CD4-positive, CD25-positive, alpha-beta regulatory T cell (primary cell): ENCODE data around the gene SPATA31E1. TPM values are rescaled to one million over a fixed set of nuclear protein-coding genes. Genes with fewer than 3 reads are reported as not detected.
"Not testable (repeated sequence)": the region's sequence is repeated elsewhere in the genome, so short reads cannot be mapped to it uniquely, and the experiment has no call there.

Experiments used
- ATAC-seq, 2 donors: fragments of 150-1000 bp; cut with Tn5 transposase; one replicate each; pipeline ENCODE4 v1.10.0; 2021; ENCODE audit warnings: low read depth in 2 of 2, moderate number of reproducible peaks in 2 of 2, moderate library complexity in 1 of 2
- DNase-seq, 3 donors: peaks; one replicate each; pipeline versions ENCODE4 v3.0.0 to v3.0.0-alpha.2; 2012 to 2022; ENCODE audit warnings: mixed read lengths in 1 of 3
- H3K27ac ChIP-seq: one replicate; pipeline ENCODE4 v1.7.0; 2013; ENCODE audit warnings: mild to moderate bottlenecking, low read length; ENCODE audit not compliant: insufficient read depth, poor library complexity, severe bottlenecking
- H3K27me3 ChIP-seq: one replicate; pipeline ENCODE4 v1.7.0; 2013; ENCODE audit warnings: low read length; ENCODE audit not compliant: control insufficient read depth, insufficient read depth
- H3K36me3 ChIP-seq: one replicate; pipeline ENCODE4 v1.7.0; 2013; ENCODE audit warnings: mild to moderate bottlenecking, low read length, moderate library complexity; ENCODE audit not compliant: control insufficient read depth, insufficient read depth
- H3K4me1 ChIP-seq: 2 replicates; pipeline ENCODE4 v1.7.0; 2013; ENCODE audit warnings: mild to moderate bottlenecking, low read length; ENCODE audit not compliant: insufficient read depth, control insufficient read depth, poor library complexity, severe bottlenecking
- H3K4me3 ChIP-seq: one replicate; pipeline ENCODE4 v1.7.0; 2013; ENCODE audit warnings: low read depth, mild to moderate bottlenecking, low read length, moderate library complexity
- H3K9me3 ChIP-seq, 2 experiments: 1 replicate in 1 of 2; 2 replicates in 1 of 2; pipeline ENCODE4 v1.7.0; 2013; ENCODE audit warnings: low read length in 2 of 2, mild to moderate bottlenecking in 1 of 2, moderate library complexity in 1 of 2; ENCODE audit not compliant: control insufficient read depth in 2 of 2
- H3K27ac Mint-ChIP-seq, 3 donors: one replicate each; pipeline ENCODE4 v1.8.0; 2020 to 2022; ENCODE audit warnings: mild to moderate bottlenecking in 3 of 3, mixed read lengths in 3 of 3, moderate library complexity in 2 of 3
- H3K27me3 Mint-ChIP-seq: one replicate; pipeline ENCODE4 v1.8.0; 2022; ENCODE audit warnings: mild to moderate bottlenecking, mixed read lengths
- H3K36me3 Mint-ChIP-seq: one replicate; pipeline ENCODE4 v1.8.0; 2020; ENCODE audit warnings: mixed read lengths
- H3K4me1 Mint-ChIP-seq, 4 donors: one replicate each; pipeline ENCODE4 v1.8.0; 2020 to 2022; ENCODE audit warnings: mixed read lengths in 4 of 4, mild to moderate bottlenecking in 1 of 4
- H3K4me3 Mint-ChIP-seq, 4 donors: one replicate each; pipeline ENCODE4 v1.8.0; 2020 to 2022; ENCODE audit warnings: mild to moderate bottlenecking in 4 of 4, mixed read lengths in 4 of 4, moderate library complexity in 3 of 4
- H3K9me3 Mint-ChIP-seq, 7 donors: one replicate each; pipeline ENCODE4 v1.8.0; 2020 to 2022; ENCODE audit warnings: mixed read lengths in 7 of 7, mild to moderate bottlenecking in 3 of 7, moderate library complexity in 2 of 7
- polyA plus RNA-seq, 4 donors: library from polyadenylated mRNA; unstranded; fragments of 300-500 nt; fragmentation: Illumina TruSeq; gene quantifications; one replicate each; pipeline ENCODE4 v1.2.3, GENCODE V29; 2021
- total RNA-seq: library from RNA; stranded (reverse); gene quantifications from one replicate; pipeline ENCODE4 v1.2.3, GENCODE V29; 2022

The SPATA31E1 gene
- total and polyA plus RNA-seq, 5 donors from 2014 or later, result not detected

GRCh38 chr9:87894998-87895625 lies 12.4 kb downstream of the SPATA31E1 start:
- peaks cover 0 to 8% (median 0%) of the 10 kb centered on the region in 4 donors for H3K4me1 Mint-ChIP-seq
- H3K4me3 ChIP-seq, result no peak overlapping the region
- H3K4me3 Mint-ChIP-seq, result no peak overlapping the region
- H3K9me3 ChIP-seq, result no peaks in the 10 kb centered on the region
- no peak for DNase-seq
- H3K36me3 Mint-ChIP-seq, result no peaks in the 10 kb centered on the region
- ATAC-seq, result no peak
- H3K27me3 ChIP-seq, result peaks cover 3% of the 10 kb centered on the region
- H3K27me3 Mint-ChIP-seq, result peaks cover 33% of the 10 kb centered on the region
- H3K27ac Mint-ChIP-seq, result no peak overlapping the region
- H3K36me3 ChIP-seq, result no peaks in the 10 kb centered on the region
- no peaks in the 10 kb centered on the region for H3K4me1 ChIP-seq
- no peak overlapping the region for H3K27ac ChIP-seq
- H3K9me3 Mint-ChIP-seq, result peaks cover 0 to 5% (median 4%) of the 10 kb centered on the region in 7 donors

- peaks cover 3% of the 10 kb centered on the region for H3K27me3 ChIP-seq
- ATAC-seq (no peak), DNase-seq (no peak)
- H3K27ac ChIP-seq, result no peak overlapping the region
- no peak overlapping the region for H3K4me3 ChIP-seq
- Mint-ChIP-seq H3K4me3 (no peak overlapping the region), H3K36me3 (no peaks in the 10 kb centered on the region), H3K4me1 (peaks cover 0 to 8% (median 0%) of the 10 kb centered on the region in 4 donors), H3K27me3 (peaks cover 29% of the 10 kb centered on the region), H3K9me3 (peaks cover 0 to 13% (median 4%) of the 10 kb centered on the region in 7 donors), H3K27ac (no peak overlapping the region)
- H3K36me3 ChIP-seq, result no peaks in the 10 kb centered on the region
- H3K9me3 ChIP-seq, result no peaks in the 10 kb centered on the region
- H3K4me1 ChIP-seq, result no peaks in the 10 kb centered on the region
Measured at GRCh38 chr9:87896891-87897290, 14.2 kb downstream of the SPATA31E1 start.

- Mint-ChIP-seq H3K4me3 (no peak overlapping the region), H3K4me1 (peaks cover 0 to 4% (median 0%) of the 10 kb centered on the region in 4 donors), H3K27ac (no peak overlapping the region), H3K9me3 (peaks cover 0 to 19% (median 4%) of the 10 kb centered on the region in 7 donors), H3K27me3 (peaks cover 29% of the 10 kb centered on the region), H3K36me3 (no peaks in the 10 kb centered on the region)
- Histone ChIP-seq H3K4me1 (no peaks in the 10 kb centered on the region), H3K9me3 (no peaks in the 10 kb centered on the region), H3K27me3 (peaks cover 3% of the 10 kb centered on the region), H3K4me3 (no peak overlapping the region), H3K36me3 (no peaks in the 10 kb centered on the region), H3K27ac (no peak overlapping the region)
- DNase-seq (no peak), ATAC-seq (no peak)
Measured at GRCh38 chr9:87898151-87898550, 15.5 kb downstream of the SPATA31E1 start.

- peaks cover 0 to 37% (median 5%) of the 10 kb centered on the region in 7 donors for H3K9me3 Mint-ChIP-seq
- H3K4me1 Mint-ChIP-seq, H3K4me1 ChIP-seq, ATAC-seq, DNase-seq, H3K4me3 Mint-ChIP-seq, H3K4me3 ChIP-seq, H3K36me3 Mint-ChIP-seq, H3K27ac ChIP-seq, H3K27me3 Mint-ChIP-seq, H3K36me3 ChIP-seq, H3K27me3 ChIP-seq, H3K27ac Mint-ChIP-seq, H3K9me3 ChIP-seq: not testable (repeated sequence)
Measured at GRCh38 chr9:87902371-87902770, 19.7 kb downstream of the SPATA31E1 start.

GRCh38 chr9:87909310-87910041 lies 26.8 kb downstream of the SPATA31E1 start:
- H3K27me3 Mint-ChIP-seq, result no peaks in the 10 kb centered on the region
- no peaks in the 10 kb centered on the region for H3K36me3 Mint-ChIP-seq
- H3K9me3 Mint-ChIP-seq, result peaks cover 0 to 7% (median 0%) of the 10 kb centered on the region in 7 donors
- no peak overlapping the region for H3K27ac ChIP-seq
- ATAC-seq, result no peak
- no peaks in the 10 kb centered on the region for H3K4me1 Mint-ChIP-seq
- no peaks in the 10 kb centered on the region for H3K36me3 ChIP-seq
- no peaks in the 10 kb centered on the region for H3K27me3 ChIP-seq
- no peaks in the 10 kb centered on the region for H3K4me1 ChIP-seq
- DNase-seq, result no peak
- no peak overlapping the region for H3K27ac Mint-ChIP-seq
- H3K4me3 ChIP-seq, result no peak overlapping the region
- no peaks in the 10 kb centered on the region for H3K9me3 ChIP-seq
- no peak overlapping the region for H3K4me3 Mint-ChIP-seq

GRCh38 chr9:87910821-87911220 lies 28.1 kb downstream of the SPATA31E1 start:
- no peak for ATAC-seq
- Mint-ChIP-seq H3K27me3 (no peaks in the 10 kb centered on the region), H3K9me3 (peaks cover 0 to 4% (median 0%) of the 10 kb centered on the region in 7 donors), H3K27ac (no peak overlapping the region), H3K4me3 (no peak overlapping the region), H3K4me1 (no peaks in the 10 kb centered on the region), H3K36me3 (no peaks in the 10 kb centered on the region)
- H3K9me3 ChIP-seq, result no peaks in the 10 kb centered on the region
- H3K27me3 ChIP-seq, result no peaks in the 10 kb centered on the region
- H3K4me1 ChIP-seq, result no peaks in the 10 kb centered on the region
- no peak overlapping the region for H3K4me3 ChIP-seq
- H3K27ac ChIP-seq, result no peak overlapping the region
- no peak for DNase-seq
- no peaks in the 10 kb centered on the region for H3K36me3 ChIP-seq

GRCh38 chr9:87917662-87918061 lies 35.0 kb downstream of the SPATA31E1 start, which contains the start of gene SPATA31C1:
Gene SPATA31C1, plus strand, starts transcription at chr9:87917962.
- not testable (repeated sequence) for H3K4me1 ChIP-seq, H3K27ac ChIP-seq, DNase-seq, H3K9me3 Mint-ChIP-seq, H3K4me3 Mint-ChIP-seq, H3K36me3 ChIP-seq, H3K36me3 Mint-ChIP-seq, H3K9me3 ChIP-seq, H3K27me3 ChIP-seq, H3K27me3 Mint-ChIP-seq, H3K4me1 Mint-ChIP-seq, ATAC-seq, H3K4me3 ChIP-seq, H3K27ac Mint-ChIP-seq

GRCh38 chr9:87919013-87919412 lies 36.3 kb downstream of the SPATA31E1 start:
- not testable (repeated sequence) for H3K4me1 ChIP-seq, H3K27ac Mint-ChIP-seq, H3K27me3 ChIP-seq, DNase-seq, H3K4me3 Mint-ChIP-seq, H3K27me3 Mint-ChIP-seq, H3K36me3 Mint-ChIP-seq, ATAC-seq, H3K27ac ChIP-seq, H3K9me3 ChIP-seq, H3K4me3 ChIP-seq, H3K9me3 Mint-ChIP-seq, H3K4me1 Mint-ChIP-seq, H3K36me3 ChIP-seq
